ENCODE data around the gene ZNF486.
"Not testable (repeated sequence)": the region's sequence is repeated elsewhere in the genome, so short reads cannot be mapped to it uniquely, and the experiment has no call there.

The ZNF486 gene

GRCh38 chr19:20171285-20171684 lies 4.3 kb downstream of the ZNF486 start:
- H3K36me3 Mint-ChIP-seq (ENCODE audit: low read depth) = peaks cover 92% of the 10 kb centered on the region
- no peak for TF ChIP-seq CTCF (IDR thresholded peaks at IDR 0.05)
- peaks cover 92% of the 10 kb centered on the region for H3K9me3 Mint-ChIP-seq
- no peak for DNase-seq
- H3K27me3 Mint-ChIP-seq (ENCODE audit: low read depth, poor library complexity) = peaks cover 8% of the 10 kb centered on the region
- H3K4me1 Mint-ChIP-seq = no peaks in the 10 kb centered on the region
- no peak overlapping the region for H3K4me3 Mint-ChIP-seq
- no peak overlapping the region for H3K27ac Mint-ChIP-seq

GRCh38 chr19:20175848-20176247 lies 8.8 kb downstream of the ZNF486 start:
- H3K27ac Mint-ChIP-seq = not testable (repeated sequence)

GRCh38 chr19:20179956-20180355 lies 12.9 kb downstream of the ZNF486 start:
- H3K4me3 Mint-ChIP-seq; H3K27ac Mint-ChIP-seq; DNase-seq; H3K27me3 Mint-ChIP-seq (ENCODE audit: low read depth, poor library complexity); H3K4me1 Mint-ChIP-seq: not testable (repeated sequence)
- peaks cover 55% of the 10 kb centered on the region for H3K9me3 Mint-ChIP-seq
- peaks cover 91% of the 10 kb centered on the region for H3K36me3 Mint-ChIP-seq (ENCODE audit: low read depth)

More at GRCh38 chr19:20175848-20176247, 8.8 kb downstream of the ZNF486 start:
- H3K4me1 Mint-ChIP-seq; H3K27me3 Mint-ChIP-seq (ENCODE audit: low read depth, poor library complexity); H3K4me3 Mint-ChIP-seq; DNase-seq: not testable (repeated sequence)
- Mint-ChIP-seq H3K36me3 (ENCODE audit: low read depth) (peaks cover 96% of the 10 kb centered on the region), H3K9me3 (peaks cover 90% of the 10 kb centered on the region)

- H3K36me3 Mint-ChIP-seq (ENCODE audit: low read depth) = peaks cover 86% of the 10 kb centered on the region
- H3K4me3 Mint-ChIP-seq = no peak overlapping the region
Observed at GRCh38 chr19:20182222-20182785, 15.3 kb downstream of the ZNF486 start.

GRCh38 chr19:20186174-20186573 lies 19.2 kb downstream of the ZNF486 start:
- no peak for TF ChIP-seq CTCF (IDR thresholded peaks at IDR 0.05)
- no peak overlapping the region for H3K27ac Mint-ChIP-seq
- H3K27me3 Mint-ChIP-seq (ENCODE audit: low read depth, poor library complexity) = no peaks in the 10 kb centered on the region
- no peak overlapping the region for H3K4me3 Mint-ChIP-seq
- H3K36me3 Mint-ChIP-seq (ENCODE audit: low read depth) = peaks cover 90% of the 10 kb centered on the region
- peaks cover 58% of the 10 kb centered on the region for H3K9me3 Mint-ChIP-seq
- DNase-seq = no peak
- peaks cover 8% of the 10 kb centered on the region for H3K4me1 Mint-ChIP-seq

More at GRCh38 chr19:20182222-20182785, 15.3 kb downstream of the ZNF486 start:
- H3K27me3 Mint-ChIP-seq (ENCODE audit: low read depth, poor library complexity) = no peaks in the 10 kb centered on the region
- no peak for DNase-seq
- H3K27ac Mint-ChIP-seq = peak overlapping the region; percentile 67
- peaks cover 51% of the 10 kb centered on the region for H3K9me3 Mint-ChIP-seq
- peaks cover 8% of the 10 kb centered on the region for H3K4me1 Mint-ChIP-seq
- no peak for TF ChIP-seq CTCF (IDR thresholded peaks at IDR 0.05)

- H3K27ac Mint-ChIP-seq = no peak overlapping the region
- H3K9me3 Mint-ChIP-seq = peaks cover 81% of the 10 kb centered on the region
- DNase-seq = no peak
- H3K4me1 Mint-ChIP-seq = no peaks in the 10 kb centered on the region
- H3K27me3 Mint-ChIP-seq (ENCODE audit: low read depth, poor library complexity) = no peaks in the 10 kb centered on the region
- TF ChIP-seq CTCF (IDR thresholded peaks at IDR 0.05) = no peak
- H3K36me3 Mint-ChIP-seq (ENCODE audit: low read depth) = peaks cover 93% of the 10 kb centered on the region
- H3K4me3 Mint-ChIP-seq = no peak overlapping the region
Observed at GRCh38 chr19:20197747-20198146, 30.7 kb downstream of the ZNF486 start.

GRCh38 chr19:20209051-20209450 lies 42.0 kb downstream of the ZNF486 start:
- Mint-ChIP-seq H3K27me3 (ENCODE audit: low read depth, poor library complexity) (no peaks in the 10 kb centered on the region), H3K4me1 (peaks cover 5% of the 10 kb centered on the region), H3K9me3 (peaks cover 20% of the 10 kb centered on the region), H3K4me3 (no peak overlapping the region), H3K36me3 (ENCODE audit: low read depth) (peaks cover 49% of the 10 kb centered on the region), H3K27ac (peak overlapping the region; percentile 38)
- DNase-seq = no peak
- no peak for TF ChIP-seq CTCF (IDR thresholded peaks at IDR 0.05)

GRCh38 chr19:20214366-20214765 lies 47.4 kb downstream of the ZNF486 start:
- H3K4me3 Mint-ChIP-seq = not testable (repeated sequence)

GRCh38 chr19:20221605-20222004 lies 54.6 kb downstream of the ZNF486 start:
- peak overlapping the region; percentile 18 for H3K27ac Mint-ChIP-seq
- peaks cover 63% of the 10 kb centered on the region for H3K36me3 Mint-ChIP-seq (ENCODE audit: low read depth)
- peaks cover 29% of the 10 kb centered on the region for H3K9me3 Mint-ChIP-seq
- not testable (repeated sequence) for H3K27me3 Mint-ChIP-seq (ENCODE audit: low read depth, poor library complexity); H3K4me1 Mint-ChIP-seq; DNase-seq; H3K4me3 Mint-ChIP-seq

More at GRCh38 chr19:20214366-20214765, 47.4 kb downstream of the ZNF486 start:
- DNase-seq; H3K27ac Mint-ChIP-seq; H3K4me1 Mint-ChIP-seq; H3K27me3 Mint-ChIP-seq (ENCODE audit: low read depth, poor library complexity): not testable (repeated sequence)
- peaks cover 53% of the 10 kb centered on the region for H3K36me3 Mint-ChIP-seq (ENCODE audit: low read depth)
- H3K9me3 Mint-ChIP-seq = peaks cover 29% of the 10 kb centered on the region

Data from nephron progenitor cell (in vitro differentiated cells).